Measurements from ENCODE around the gene CCDC88C.
A peak's percentile ranks its signal among the peaks of the same experiment; 100 is the strongest.

The CCDC88C gene

DNA sequence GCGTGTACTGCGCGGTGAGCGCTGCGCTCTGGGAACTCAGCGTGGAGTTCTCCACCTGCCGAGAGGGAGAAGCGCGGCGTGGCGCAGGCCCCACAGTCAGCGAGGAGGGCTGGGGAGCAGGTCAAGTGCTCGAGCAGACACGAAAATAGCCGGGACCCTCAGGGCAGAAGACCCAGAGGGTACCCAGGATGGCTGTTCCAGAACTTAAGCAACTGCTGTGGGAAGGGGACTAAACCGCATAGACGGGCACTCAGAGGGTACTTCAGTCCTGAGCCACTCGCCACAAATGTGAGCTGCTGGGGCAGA lies 113.7 kb downstream of the CCDC88C start:
- DNase-seq = no peak

DNA sequence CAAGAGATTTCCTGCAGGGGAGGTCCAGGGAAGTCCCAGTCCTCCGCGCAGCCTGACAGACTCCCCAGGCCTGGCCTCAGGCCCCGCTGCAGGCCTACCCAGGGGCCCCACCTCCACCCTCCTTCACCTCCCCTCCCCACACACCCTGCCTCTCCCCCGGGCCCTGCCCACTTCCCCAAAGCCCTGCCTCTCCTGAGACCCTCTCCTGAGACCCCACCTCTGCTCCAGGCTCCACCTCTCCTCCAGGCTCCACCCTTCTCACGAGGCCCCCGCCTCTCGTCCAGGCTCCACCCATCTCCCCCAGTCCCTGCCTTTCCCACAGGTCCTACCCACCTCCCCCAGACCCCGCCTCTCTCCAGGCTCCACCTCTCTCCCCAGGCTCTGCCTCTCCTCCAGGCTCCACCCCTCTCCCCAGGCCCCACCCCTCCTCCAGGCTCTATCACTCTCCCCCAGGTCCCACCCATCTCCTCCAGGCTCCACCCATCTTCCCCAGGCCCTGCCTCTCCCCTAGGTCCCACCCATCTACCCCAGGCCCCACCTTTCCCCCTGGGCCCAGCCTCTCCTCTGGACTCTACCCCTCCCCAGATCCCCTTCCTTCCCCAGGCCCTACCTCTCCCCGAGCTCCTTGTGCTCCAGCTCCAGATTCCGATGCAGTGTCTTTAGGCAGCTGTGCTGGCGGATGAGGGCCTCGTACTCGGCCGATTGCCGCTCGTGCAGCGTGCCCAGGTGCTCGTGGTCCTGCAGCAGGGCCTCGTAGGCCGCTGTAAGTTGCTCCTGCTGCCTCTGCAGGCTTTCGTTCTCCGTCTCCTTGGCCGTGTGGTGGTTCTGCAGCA lies 114.3 kb downstream of the CCDC88C start:
- DNase-seq = no peak

DNA sequence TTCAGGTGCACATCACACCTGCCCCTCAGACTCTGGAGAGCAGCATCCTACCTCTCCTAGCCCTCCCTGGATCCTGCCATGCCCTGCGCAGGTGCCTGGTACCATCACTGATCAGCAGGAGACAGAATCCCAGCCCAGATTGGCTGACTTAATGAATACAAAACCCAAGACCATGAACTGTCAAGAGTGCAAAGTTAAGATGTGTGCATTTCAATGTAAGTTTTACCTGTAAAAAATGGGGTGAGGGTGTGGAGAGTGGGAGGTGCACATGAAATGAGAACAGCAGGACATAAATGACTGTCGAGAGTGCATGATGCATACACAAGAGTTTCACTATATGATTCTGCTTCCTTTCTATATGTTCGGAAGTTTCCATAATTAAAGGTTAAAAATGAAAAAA lies 115.2 kb downstream of the CCDC88C start:
- no peak for DNase-seq

DNA sequence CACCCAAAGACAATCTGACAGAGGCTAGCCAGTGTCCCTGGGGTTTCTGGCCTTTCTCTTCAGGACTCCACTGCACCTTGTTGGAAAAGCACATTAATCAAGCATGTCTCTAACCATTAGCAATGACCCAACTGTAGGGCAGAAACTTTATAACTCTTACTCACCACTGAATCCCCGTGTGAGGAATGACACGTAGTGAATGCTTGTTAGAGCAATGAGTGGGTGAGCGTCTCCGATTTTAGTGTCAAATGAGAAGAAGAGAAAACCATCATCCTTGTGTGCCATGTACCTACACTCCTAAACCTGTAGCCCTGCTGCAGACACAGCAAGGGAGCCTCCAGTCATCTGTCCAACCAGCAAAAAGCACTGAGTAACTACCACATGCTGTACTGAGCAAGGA lies 116.7 kb downstream of the CCDC88C start:
- no peak for DNase-seq

DNA sequence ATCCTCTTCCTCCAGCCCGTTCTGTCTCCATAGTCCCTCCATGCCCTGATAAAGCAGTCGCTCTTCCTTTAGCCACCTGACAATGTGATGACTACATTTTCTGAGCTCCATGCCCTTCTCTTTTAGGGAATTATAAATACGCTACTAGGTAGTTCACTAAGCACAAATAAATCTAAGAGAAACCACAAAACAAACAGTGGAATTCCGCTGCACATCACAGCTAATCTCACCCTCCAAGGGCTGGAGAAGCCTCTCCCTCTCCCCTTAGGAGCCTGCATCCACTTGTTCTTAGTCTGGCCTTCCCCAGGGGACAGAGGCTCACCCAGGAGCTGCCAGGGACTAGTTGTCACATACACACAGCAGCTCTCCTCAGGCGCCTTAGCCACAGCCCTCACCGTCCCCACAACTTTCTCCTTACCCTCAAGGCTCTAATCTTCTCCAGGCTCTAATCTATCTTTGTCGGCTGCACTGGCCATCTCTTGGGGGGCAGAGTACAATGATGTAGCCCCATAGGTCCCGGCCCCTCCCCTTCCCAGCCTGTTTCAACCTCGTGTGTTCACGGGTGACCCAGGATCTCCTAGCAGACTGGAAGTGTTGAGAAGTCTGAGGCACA lies 117.2 kb downstream of the CCDC88C start:
- DNase-seq = no peak

DNA sequence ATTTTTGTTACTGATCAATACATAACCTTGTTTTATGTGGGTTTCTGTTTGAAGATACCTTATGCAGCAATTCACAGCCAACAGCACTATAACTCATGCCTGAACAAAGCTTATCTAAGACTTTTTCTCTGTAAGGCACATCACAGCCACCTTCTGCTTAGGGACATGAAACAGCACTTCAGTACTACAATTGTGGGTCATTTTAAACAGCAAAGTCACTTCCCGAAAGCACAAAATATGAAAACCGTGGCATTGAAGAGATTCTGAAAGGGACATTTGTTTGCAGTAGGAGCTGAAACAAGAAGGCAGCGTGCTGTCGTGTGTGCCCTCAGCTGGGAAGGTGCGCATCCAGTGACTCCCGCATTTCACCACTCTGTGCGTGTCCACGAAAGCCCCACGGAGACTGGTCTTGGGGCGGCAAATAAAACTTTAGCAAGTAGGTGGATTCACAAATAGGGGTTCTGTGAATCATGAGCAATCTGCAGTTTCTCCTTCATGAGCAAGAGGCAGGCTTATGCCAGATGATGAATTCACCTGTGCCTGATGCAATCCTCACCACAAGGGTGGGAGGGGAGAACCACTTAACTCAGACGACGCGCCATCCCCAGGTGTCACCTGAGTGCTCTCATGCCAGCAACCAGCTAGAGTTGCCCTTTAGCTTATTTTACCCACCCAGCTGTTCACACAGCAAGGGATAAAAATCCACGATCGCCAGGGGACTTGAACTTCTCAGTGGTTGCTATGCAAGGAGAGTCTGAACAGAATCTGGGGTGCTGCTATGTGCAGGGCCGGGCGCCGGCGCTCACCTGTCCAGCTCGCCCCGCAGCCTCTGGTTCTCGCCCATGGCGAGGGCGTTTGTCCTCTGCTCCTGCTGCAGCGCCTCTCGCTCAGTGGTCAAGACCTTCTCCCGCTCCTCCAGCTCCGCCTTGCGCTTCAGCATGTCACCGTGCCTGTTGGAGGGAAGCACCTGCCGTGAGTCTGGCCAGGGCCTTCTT lies 118.2 kb downstream of the CCDC88C start:
- no peak for DNase-seq

DNA sequence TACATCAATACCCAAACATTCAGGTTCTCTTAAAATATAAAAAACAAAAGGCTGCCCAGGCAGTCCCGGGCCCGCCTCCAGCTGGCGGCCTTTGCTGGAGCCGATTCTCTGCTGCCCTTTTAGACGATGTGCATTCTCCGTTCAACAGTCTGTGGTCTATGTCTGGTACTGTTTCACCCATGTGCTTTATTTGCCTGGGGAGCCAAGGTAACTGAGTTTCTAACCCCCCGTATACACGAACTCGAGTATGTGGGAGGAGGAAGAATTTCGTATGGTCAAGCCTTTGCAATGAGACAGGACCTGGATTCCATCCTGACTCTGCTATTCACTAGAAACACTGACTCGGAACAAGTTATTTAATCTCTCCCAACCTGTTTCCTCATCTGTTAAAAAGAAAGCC lies 119.0 kb downstream of the CCDC88C start:
- no peak for DNase-seq

DNA sequence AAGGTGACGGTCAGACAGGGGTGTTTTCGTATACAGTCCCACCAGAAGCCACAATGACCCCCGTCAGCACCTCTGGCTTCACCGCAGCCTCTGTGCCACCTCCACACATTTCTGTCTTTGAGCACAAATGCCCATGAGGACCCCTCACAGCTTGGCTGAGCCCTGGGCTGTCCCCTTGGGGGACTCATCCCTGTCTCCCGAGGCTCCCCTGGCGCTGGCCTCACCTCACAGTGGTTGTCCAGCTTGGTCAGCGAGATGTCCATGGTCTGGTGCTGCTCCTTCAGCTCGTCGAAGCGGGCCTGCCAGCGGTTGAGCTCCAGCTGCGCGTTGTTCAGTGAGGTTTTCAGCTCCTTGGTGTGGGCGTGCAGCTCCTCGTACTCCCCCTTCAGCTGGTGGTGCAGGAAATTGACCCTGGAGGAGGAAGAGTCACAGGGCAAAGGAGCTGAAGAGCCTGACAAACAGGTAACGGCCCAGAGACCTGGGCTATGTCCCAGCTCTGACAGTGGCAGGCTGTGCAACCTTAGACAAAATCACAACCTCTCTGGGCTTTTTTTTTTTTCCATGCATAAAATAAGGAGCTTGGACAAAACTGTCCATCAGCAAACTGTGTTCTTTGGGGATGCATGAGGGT lies 120.4 kb downstream of the CCDC88C start:
- DNase-seq = no peak

DNA sequence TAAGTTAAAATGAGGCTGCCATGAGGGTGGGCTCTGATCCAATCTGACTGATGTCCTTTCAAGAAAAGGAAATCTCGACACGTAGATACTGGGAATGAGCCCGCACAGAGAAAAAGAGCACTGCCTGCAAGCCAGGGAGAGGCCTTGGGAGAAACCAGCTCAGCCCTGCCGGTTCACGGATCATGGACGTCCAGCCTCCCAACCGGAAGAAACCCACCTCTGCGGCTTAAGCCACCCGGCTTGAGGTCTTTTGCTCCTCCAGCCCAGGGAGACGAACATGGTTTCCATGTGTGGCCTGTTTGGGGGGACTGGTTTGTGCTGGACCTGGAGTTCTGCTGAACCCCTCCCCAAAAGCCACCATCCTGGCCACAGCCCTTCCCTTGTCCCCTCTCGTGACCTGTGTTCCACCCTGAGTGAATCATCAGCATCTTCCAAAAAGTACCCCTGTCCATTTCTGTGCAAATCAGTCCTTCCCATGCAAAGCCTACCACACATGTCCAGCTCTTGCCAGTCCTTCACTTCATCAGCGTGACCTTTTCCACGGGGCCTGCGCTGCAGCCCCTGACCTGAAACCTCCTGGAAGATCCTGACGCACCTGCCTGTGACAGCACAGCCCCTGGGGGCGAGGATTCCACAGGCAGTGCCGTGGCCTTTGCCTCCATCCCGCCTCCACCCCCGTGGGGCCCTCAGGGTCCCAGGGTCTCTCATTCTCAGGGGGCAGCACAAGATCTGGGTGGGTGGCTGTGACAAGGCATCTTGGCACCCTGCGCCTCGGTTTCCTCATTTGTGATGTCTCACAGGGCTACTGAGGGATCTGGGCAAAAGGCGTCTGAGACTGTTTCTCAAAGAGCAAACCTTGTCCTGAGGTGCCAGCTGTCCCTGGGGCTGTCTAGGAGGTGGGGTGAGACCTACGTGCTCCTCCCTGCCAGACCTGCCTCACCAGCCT lies 121.5 kb downstream of the CCDC88C start:
- no peak for DNase-seq

DNA sequence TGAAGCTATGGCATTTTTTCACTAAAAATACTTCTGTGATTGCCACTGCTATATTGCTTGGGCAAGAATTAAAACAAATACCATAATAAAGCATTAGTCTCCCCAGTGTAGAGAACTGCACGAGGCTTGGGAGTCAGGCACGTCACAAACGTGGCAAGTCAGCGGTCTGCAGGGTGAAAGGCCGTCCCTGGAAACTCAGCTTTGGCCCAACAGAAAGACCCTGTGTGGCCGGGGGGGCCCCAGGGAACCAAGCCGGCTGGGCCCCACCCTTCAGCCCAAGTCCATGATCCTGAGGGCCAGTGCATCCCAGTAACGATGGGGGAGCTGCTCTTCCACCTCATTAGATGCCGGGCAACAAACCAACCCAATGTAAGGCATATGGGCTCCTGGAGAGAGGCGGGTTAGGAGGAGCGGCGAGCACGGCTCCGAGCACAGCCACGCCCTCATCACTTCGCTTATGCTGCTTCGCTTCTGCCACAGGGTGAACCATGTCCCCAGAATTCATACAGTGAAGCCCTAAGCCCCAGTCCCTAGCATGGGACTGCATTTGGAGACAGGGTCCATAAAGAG lies 122.3 kb downstream of the CCDC88C start:
- no peak for DNase-seq

DNA sequence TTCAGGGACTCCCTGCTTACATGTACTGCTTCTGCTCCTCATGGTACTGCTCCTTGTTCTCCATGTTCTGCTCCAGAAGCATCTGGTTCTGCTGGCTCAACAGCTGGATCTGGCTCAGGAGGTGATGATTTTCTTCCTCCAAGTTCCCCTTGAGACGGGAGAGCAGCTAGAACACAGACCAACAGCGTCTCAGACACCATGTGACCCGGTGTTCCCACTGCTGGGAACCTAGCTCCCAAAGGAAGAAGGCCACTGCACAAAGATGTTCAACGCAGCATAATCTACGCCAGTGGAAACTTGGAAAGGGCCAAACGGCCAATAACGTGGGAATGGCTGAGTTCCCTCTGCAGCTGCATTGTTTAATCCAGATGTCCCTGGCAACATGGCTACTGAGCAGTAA lies 123.5 kb downstream of the CCDC88C start:
- no peak for DNase-seq

DNA sequence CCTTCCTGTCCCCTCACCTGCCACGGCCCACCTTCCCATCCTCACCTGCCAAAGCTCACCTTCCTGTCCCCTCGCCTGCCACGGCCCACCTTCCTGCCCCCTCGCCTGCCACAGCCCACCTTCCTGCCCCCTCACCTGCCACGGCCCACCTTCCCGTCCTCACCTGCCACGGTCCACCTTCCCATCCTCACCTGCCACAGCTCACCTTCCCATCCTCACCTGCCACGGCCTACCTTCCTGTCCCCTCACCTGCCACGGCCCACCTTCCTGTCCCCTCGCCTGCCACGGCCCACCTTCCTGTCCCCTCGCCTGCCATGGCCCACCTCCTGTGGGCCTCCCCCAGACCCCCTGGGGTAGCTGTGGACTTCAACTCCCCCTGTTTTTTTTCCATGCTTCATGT lies 124.3 kb downstream of the CCDC88C start:
- no peak for DNase-seq

DNA sequence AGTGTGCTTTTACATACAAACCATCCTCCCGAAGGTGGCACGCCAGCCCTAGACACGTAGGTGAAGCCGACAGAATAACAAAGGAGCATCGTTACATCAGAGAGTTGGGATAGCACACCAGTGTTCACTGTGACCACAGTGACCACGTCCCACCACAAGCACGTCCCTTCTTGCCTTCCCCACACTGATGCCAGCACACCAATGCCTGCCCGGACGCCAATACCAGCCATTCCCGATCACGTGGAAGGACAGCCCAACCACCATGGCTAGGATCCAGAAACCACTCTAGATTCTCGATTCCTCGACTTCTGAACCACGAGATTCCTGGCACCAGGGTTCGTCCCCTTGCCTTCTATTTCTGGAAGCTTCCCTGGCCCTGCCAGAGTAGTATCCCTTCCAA lies 125.1 kb downstream of the CCDC88C start:
- DNase-seq = no peak

DNA sequence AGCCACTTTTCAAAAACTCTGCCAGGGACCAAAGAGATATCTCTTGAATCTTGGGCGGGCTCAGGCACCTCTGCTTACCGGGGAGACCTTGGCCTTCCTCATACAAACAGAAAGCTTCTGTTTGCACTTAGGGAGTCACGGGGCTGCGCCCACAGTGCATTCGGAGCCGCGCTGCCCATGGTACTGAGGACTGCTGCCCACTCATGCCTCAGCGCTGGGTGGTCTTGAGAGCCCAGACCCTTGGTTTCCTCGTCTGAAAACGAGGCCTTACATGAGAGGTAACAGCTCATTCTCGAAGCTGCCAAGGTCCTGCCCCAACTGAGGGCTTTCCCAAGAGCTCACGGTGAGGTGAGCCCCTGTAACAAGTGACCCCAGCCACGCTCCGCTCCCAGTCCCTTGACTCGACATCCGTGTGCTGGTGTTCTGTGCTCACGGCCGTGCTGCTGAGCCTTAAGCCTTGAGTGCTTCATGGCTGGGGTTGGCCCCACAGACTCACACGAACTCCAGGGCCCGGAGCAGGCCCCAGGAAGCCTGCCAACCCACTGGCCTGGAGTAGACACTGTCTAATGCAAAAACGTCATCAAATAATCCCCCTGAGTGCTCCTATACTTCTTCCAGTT lies 125.7 kb downstream of the CCDC88C start:
- DNase-seq = no peak

DNA sequence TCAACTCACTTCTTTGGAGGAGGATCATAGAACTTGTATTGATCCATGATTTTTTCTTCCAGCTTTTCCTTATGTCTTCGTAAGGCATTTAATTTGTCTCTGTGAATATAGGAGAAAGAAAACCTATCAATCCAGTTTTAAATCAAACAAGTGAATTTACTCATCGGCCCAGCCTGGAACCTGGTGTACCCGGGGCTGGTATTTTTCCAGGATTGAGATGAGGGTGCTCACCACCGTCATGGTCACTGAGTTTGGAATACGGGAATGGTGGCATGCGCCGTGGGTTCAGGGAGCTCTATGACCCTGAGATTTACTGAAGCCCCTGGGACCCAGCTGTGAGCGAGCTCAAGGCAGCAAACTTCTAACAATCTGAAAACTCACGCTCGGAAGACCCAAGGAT lies 126.6 kb downstream of the CCDC88C start:
- DNase-seq = no peak

DNA sequence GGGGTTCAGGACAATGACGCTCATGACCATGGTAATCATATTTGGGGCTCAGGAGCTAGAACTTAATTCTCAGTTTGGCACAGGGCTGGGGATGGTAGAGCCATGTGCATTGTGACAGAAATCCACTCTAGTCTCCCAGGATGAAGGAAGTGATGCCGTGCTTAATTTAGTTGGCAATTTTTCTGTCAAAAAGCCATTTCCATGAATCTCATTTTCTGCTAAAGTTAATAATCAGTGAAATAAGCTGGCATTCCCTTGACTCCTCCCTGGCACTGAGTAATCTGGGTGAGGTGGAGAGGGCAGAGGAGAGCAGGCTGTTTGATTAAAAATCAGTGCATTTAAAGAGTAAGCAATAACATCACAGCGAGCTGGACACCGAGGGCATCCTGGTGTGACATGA lies 128.2 kb downstream of the CCDC88C start:
- DNase-seq = no peak

DNA sequence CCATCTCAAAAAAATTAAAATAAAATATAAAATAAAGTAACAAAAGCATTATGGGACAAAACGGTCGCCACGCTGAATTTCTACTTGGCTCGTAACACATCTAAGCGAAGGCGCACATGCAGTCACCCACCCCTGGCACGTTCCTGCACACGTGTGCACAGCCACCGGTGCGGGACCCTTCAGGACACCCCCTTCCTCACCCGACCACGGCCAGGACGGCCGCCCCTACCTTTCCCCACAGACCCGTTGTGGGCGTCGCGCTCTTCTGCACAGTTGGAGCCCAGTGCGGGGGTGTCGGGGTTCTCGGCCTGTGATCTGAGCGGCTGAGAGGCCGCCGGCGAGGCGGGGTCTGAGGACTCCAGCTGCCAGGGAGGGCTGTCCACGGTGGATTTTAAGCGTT lies 128.7 kb downstream of the CCDC88C start:
- DNase-seq = no peak

DNA sequence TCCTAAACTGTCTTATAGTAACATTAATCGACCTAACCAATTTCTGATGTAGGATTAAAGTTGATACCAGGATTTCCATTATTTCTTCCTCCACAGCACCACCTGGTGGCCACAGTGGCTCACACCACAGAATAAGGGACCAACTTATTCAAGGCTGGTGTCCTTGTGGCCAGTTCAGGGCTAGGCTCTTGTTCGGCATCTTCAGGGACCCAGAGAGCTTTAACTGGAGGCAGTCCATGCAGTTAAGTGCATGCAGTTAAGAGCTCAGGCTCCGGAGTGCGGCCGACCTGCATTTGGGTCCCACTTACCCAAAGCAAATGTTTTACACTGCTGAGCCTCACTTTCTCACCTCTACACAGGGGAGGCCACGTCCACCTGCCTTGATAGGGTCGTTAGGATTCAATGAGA lies 131.1 kb downstream of the CCDC88C start:
- peak; percentile 41 to 60 for DNase-seq

DNA sequence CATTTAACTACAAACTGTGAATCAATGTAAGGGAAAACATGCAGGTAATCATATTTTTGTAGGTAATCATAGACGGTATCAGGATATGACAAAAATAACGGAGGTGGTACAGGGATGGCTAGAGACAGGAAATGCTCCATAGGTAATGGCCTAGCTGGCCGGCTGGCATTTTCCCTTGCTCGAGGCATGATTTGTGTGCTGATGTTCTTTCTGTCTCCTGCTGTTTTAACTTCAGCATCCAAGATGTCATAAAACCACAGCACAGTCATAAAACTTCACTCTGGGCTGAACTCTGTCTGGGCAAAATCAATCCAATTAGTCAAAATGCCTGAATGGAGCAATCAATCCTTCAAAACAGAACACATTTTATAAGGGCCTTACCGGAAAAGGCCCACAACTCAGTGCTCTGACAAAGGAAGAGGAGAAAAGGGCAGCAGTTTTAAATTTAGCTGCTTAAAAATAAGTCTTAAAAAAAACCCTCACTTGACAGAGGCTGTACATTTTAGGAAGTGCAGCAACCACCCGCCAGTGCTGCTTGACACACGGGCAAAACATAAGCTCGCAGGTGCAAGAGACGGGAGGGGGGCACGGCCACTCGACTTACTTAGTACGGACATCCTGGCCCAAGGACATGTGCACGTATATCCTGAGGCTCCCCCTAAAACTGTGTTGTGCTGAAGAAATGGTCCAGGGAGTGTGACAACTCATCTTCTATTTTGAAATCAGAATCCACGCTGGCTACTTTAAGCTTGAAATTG lies 132.7 kb downstream of the CCDC88C start:
- no peak for DNase-seq

DNA sequence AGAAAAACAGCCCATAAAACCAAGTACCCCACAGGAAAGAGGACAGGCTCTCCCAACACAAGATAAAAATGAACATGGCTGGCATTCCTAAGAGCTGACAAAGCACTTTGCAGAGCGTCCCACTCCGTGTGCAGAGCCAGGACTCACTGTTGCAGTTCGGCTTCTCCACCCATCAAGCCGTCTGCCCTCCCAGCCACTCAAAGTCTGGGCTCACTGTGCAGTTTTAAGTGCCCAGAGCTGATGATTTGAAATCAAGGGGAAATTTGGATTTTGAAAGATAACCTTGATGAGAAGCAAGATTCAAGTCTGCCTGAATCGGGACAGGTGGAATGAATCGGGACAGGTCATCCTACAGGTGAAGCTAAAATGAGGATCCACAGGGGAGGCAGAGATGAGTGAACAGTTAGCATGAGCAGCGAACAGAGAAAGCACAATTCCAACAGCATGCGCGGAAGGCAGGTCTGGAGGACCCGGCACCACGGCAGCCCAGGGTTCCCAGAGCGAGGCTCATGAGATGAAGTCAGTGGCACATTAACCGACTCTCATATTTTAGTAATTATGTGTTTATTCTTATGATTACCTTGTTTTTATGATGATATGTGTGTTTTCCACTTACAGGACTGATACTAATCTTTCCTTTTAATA lies 133.4 kb downstream of the CCDC88C start:
- DNase-seq = no peak
